A549 (cell line): ENCODE measurements around the gene E2F1. TPM values are rescaled to one million over a fixed set of nuclear protein-coding genes. Genes with fewer than 3 reads are reported as not detected.
A peak's percentile ranks its signal among the peaks of the same experiment; 100 is the strongest.

Experiments
- ATAC-seq, 2 experiments: fragments of 200-7000 bp in 1 of 2; fragments of >200 bp in 1 of 2; cut with Nextera tagmentation in 1 of 2; cut with Tn5 transposase in 1 of 2; 3 replicates each; pipeline versions ENCODE4 v1.8.0 to v1.9.1; 2018 to 2020; ENCODE audit warnings: mild to moderate bottlenecking in 1 of 2, moderate library complexity in 1 of 2
- CTCF ChIA-PET: fragments of 300-600 bp; sonication (Branson Sonifier 250); formaldehyde crosslinking; extraction: SDS; loops from one replicate; lab custom pipeline; 2021; ENCODE audit warnings: antibody characterized with exemption, inconsistent platforms; lab: Yijun Ruan, JAX
- POLR2A ChIA-PET: fragments of 350-600 bp; formaldehyde crosslinking; extraction: SDS; loops from one replicate; lab custom pipeline; 2021; ENCODE audit warnings: antibody characterized with exemption, inconsistent platforms; lab: Yijun Ruan, JAX
- DNase-seq, 2 experiments: peaks; one replicate each; pipeline versions ENCODE4 v3.0.0 to v3.0.0-alpha.2; 2011 to 2016; ENCODE audit warnings: low read depth in 1 of 2, low spot score in 1 of 2
- FAIRE-seq: peaks from 2 replicates; lab custom pipeline; 2011; peaks lifted over from hg19 to GRCh38; lab: Jason Lieb, UNC
- H3K27ac ChIP-seq, 2 experiments: fragments of >200 bp; sonication (Bioruptor Twin); formaldehyde crosslinking; 3 replicates each; pipeline ENCODE4 v1.5.1; 2016 to 2017
- H3K4me1 ChIP-seq: fragments of >200 bp; sonication (Bioruptor Twin); formaldehyde crosslinking; 3 replicates; pipeline ENCODE4 v1.6.1; 2016
- H3K4me2 ChIP-seq: fragments of >200 bp; sonication (Bioruptor Twin); formaldehyde crosslinking; 3 replicates; pipeline ENCODE4 v1.6.1; 2016
- H3K4me3 ChIP-seq: fragments of >200 bp; sonication (Bioruptor Twin); formaldehyde crosslinking; 3 replicates; pipeline ENCODE4 v1.5.1; 2016
- H3K9me3 ChIP-seq: fragments of >200 bp; sonication (Bioruptor Twin); formaldehyde crosslinking; 3 replicates; pipeline ENCODE4 v1.6.1; 2016
- CBX8 ChIP-seq: fragments of 200-600 bp; sonication (generic); IDR thresholded peaks from 2 replicates; pipeline ENCODE4 v1.6.1; 2016
- EHF ChIP-seq: fragments of 250-450 bp; sonication (Bioruptor Pico); IDR thresholded peaks from 2 replicates; pipeline ENCODE4 v1.5.0; 2020; ENCODE audit warnings: mild to moderate bottlenecking
- EHMT2 ChIP-seq: fragments of 200-600 bp; sonication (generic); IDR thresholded peaks from 2 replicates; pipeline ENCODE4 v1.6.1; 2016; ENCODE audit warnings: antibody characterized with exemption, low read depth, mild to moderate bottlenecking, moderate library complexity
- EP300 ChIP-seq, 2 experiments: fragments of >200 bp; sonication (Bioruptor Twin); formaldehyde crosslinking; IDR thresholded peaks; 2 replicates in 1 of 2; 3 replicates in 1 of 2; pipeline ENCODE4 v1.6.1; 2016 to 2017
- ESRRA ChIP-seq: fragments of 150-350 bp; IDR thresholded peaks from 2 replicates; pipeline ENCODE4 v1.6.1; 2014; ENCODE audit warnings: mild to moderate bottlenecking, low read length, borderline replicate concordance
- GATA3 ChIP-seq: IDR thresholded peaks from 2 replicates; pipeline ENCODE4 v1.6.1; 2012; ENCODE audit warnings: borderline replicate concordance
- HDAC2 ChIP-seq: fragments of 200-600 bp; sonication (generic); IDR thresholded peaks from 2 replicates; pipeline ENCODE4 v1.6.1; 2016
- HOXB5 ChIP-seq: fragments of 250-450 bp; sonication (Bioruptor Pico); IDR thresholded peaks from 2 replicates; pipeline ENCODE4 v1.5.0; 2020; ENCODE audit warnings: mild to moderate bottlenecking, moderate library complexity
- JUN ChIP-seq, 2 experiments: fragments of >200 bp; sonication (Bioruptor Twin); formaldehyde crosslinking; IDR thresholded peaks; 2 replicates in 1 of 2; 3 replicates in 1 of 2; pipeline ENCODE4 v1.6.1; 2016 to 2017
- JUNB ChIP-seq: fragments of >200 bp; sonication (Bioruptor Twin); formaldehyde crosslinking; IDR thresholded peaks from 2 replicates; pipeline ENCODE4 v1.6.1; 2016
- KDM1A ChIP-seq: fragments of 200-600 bp; sonication (generic); IDR thresholded peaks from 2 replicates; pipeline ENCODE4 v1.6.1; 2016; ENCODE audit warnings: low read depth, mild to moderate bottlenecking
- KDM5A ChIP-seq: fragments of 200-600 bp; sonication (generic); IDR thresholded peaks from 2 replicates; pipeline ENCODE4 v1.6.1; 2016; ENCODE audit warnings: antibody characterized with exemption, mild to moderate bottlenecking
- NR3C1 ChIP-seq: fragments of >200 bp; sonication (Bioruptor Twin); formaldehyde crosslinking; IDR thresholded peaks from 3 replicates; pipeline ENCODE4 v1.6.1; 2017
- PHF8 ChIP-seq: fragments of 200-600 bp; sonication (generic); IDR thresholded peaks from 2 replicates; pipeline ENCODE4 v1.6.1; 2016; ENCODE audit warnings: low read depth, mild to moderate bottlenecking, antibody characterized with exemption, moderate library complexity, borderline replicate concordance
- POLR2A ChIP-seq: IDR thresholded peaks from 2 replicates; pipeline ENCODE4 v1.6.1; 2012; ENCODE audit warnings: mild to moderate bottlenecking, low read length
- RAD21 ChIP-seq, 2 experiments: fragments of >200 bp in 1 of 2; sonication (Bioruptor Twin) in 1 of 2; formaldehyde crosslinking in 1 of 2; IDR thresholded peaks in 1 of 2; conservative IDR thresholded peaks in 1 of 2; 2 replicates in 1 of 2; 3 replicates in 1 of 2; pipeline ENCODE4 v1.6.1; 2012 to 2018; ENCODE audit warnings: inconsistent platforms in 1 of 2
- RFX5 ChIP-seq: fragments of 450-650 bp; IDR thresholded peaks from 2 replicates; pipeline ENCODE4 v1.7.1; 2014; ENCODE audit warnings: antibody characterized with exemption, mild to moderate bottlenecking, moderate library complexity
- SMC3 ChIP-seq: fragments of >200 bp; sonication (Bioruptor Twin); formaldehyde crosslinking; IDR thresholded peaks from 3 replicates; pipeline ENCODE4 v1.6.1; 2018; ENCODE audit warnings: inconsistent platforms
- ZNF302 ChIP-seq: fragments of 250-450 bp; sonication (Bioruptor Pico); IDR thresholded peaks from 2 replicates; pipeline ENCODE4 v1.9.0; 2021; ENCODE audit warnings: inconsistent platforms, mild to moderate bottlenecking, moderate library complexity
- ZSCAN20 ChIP-seq: fragments of 250-450 bp; sonication (Bioruptor Pico); IDR thresholded peaks from 2 replicates; pipeline ENCODE4 v1.8.0; 2022; ENCODE audit warnings: mild to moderate bottlenecking, moderate library complexity
- WGBS: methylation state at CpG from one replicate; pipeline ENCODE4 v1.1.6; 2017; ENCODE audit errors: missing lambda C conversion rate; 5-methylcytosine and 5-hydroxymethylcytosine counted together
- polyA plus RNA-seq, 4 experiments: library from polyadenylated mRNA; depleted of rRNA in 3 of 4; stranded (reverse); fragments of >200 nt; fragmentation: RNase III in 1 of 4; extraction: RNeasy Plus Mini Kit Qiagen cat#74134 plus additional on column Dnase treatment in 1 of 4; gene quantifications; 2 replicates in 3 of 4; 3 replicates in 1 of 4; pipeline ENCODE4 v1.2.3, GENCODE V29; 2011 to 2017
- TF ChIP-seq, protein P1 (sequence below): IDR thresholded peaks from 2 replicates; pipeline ENCODE4 v1.6.1; 2012
- TF ChIP-seq, protein P2 (sequence below): fragments of >200 bp; sonication (Bioruptor Twin); formaldehyde crosslinking; IDR thresholded peaks from 2 replicates; pipeline ENCODE4 v1.6.1; 2016
- TF ChIP-seq, protein P3 (sequence below): IDR thresholded peaks from 2 replicates; pipeline ENCODE4 v1.6.1; 2012
- TF ChIP-seq, protein P4 (sequence below): fragments of 250-450 bp; sonication (Bioruptor Pico); IDR thresholded peaks from 2 replicates; pipeline ENCODE4 v1.5.0; 2020; ENCODE audit warnings: low read depth, mild to moderate bottlenecking, moderate library complexity
- TF ChIP-seq, protein P5 (sequence below): fragments of >200 bp; sonication (Bioruptor Twin); formaldehyde crosslinking; IDR thresholded peaks from 3 replicates; pipeline ENCODE4 v1.6.1; 2016
- TF ChIP-seq, protein P6 (sequence below): fragments of >200 bp; sonication (Bioruptor Twin); formaldehyde crosslinking; IDR thresholded peaks from 3 replicates; pipeline ENCODE4 v1.5.1; 2016
- TF ChIP-seq, protein P7 (sequence below): IDR thresholded peaks from 2 replicates; pipeline ENCODE4 v1.6.1; 2012; ENCODE audit warnings: low read depth, borderline replicate concordance
- TF ChIP-seq, protein P8 (sequence below): fragments of 150-350 bp; IDR thresholded peaks from 2 replicates; pipeline ENCODE4 v1.6.1; 2014; ENCODE audit warnings: low read depth, mild to moderate bottlenecking, low read length

The E2F1 gene
- polyA plus RNA-seq, 2 of the 4 experiments (the other 2 are of a cell fraction), result 17.9 to 35.8 TPM

DNA sequence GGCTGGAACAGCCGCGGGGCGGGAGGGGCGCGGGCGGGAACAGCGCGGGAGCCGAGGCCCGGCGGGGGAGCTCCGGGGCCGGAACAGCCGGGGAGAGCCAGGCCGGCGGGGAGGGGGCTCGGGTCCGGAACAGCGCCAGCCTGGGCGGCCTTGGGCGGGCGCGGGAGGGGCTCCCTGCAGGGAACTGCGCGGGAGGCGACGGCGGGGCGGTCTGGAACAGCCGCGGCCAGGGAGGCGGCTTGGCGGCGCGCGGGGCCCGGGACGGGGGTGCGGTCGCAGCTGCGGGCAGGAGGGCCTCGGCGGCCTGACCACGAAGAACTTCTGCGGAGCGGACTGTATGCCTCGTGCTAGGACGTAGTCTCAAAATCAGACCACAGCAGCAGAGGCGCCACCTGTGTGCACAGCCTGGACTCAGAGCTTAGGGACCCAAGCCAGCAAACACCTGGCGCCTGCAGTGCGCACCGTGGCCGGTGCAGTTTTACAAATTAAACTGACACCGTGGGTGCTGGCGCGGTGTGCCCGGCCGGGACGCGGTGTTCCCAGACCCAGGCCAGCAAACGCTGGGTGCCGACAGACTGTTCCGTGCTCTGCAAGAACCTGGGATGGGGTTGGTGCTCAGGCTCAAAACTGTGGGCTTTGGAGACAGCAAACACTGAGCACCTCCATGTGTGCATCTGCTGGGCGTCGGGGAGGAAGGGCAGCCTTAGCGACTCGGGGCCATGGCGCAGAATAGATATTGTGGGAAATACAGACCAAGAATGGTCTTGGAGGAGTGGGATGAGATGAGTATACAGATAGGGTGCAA lies 46.2 kb upstream of the E2F1 start:
- peaks cover 28% of the 10 kb centered on the region for H3K4me1 ChIP-seq
- H3K9me3 ChIP-seq, result peaks cover 24% of the 10 kb centered on the region
- CTCF ChIA-PET, result interaction anchor here (0.6 to 2.3 kb wide), 28 partner anchors 9 to 525 kb away, joined by 3 to 10 read pairs (median 4); partner anchors contain the start of gene CHMP4B
- DNase-seq (peak; percentile 18 to 89), FAIRE-seq (no peak), ATAC-seq (peak; percentile 52 to 75)
- WGBS, result 1% methylated on average over 30 of the region's 68 CpGs
- TF ChIP-seq, protein P1, sequence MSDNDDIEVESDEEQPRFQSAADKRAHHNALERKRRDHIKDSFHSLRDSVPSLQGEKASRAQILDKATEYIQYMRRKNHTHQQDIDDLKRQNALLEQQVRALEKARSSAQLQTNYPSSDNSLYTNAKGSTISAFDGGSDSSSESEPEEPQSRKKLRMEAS, result peak; percentile 82
- TF ChIP-seq EP300 (IDR thresholded peaks at IDR 0.05), result peak in 1 of 2 experiments; percentile 57; a peak in 2 of 5 replicates
- no peak for TF ChIP-seq ESRRA
- no peak for TF ChIP-seq GATA3
- TF ChIP-seq KDM5A, result peak; percentile 83
- TF ChIP-seq EHMT2, result no peak
- 0 out of 2 replicates have a peak, but pooled peaks have one; percentile 16 for TF ChIP-seq RFX5
- TF ChIP-seq, protein P2, sequence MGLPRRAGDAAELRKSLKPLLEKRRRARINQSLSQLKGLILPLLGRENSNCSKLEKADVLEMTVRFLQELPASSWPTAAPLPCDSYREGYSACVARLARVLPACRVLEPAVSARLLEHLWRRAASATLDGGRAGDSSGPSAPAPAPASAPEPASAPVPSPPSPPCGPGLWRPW, result no peak
- TF ChIP-seq, protein P3, sequence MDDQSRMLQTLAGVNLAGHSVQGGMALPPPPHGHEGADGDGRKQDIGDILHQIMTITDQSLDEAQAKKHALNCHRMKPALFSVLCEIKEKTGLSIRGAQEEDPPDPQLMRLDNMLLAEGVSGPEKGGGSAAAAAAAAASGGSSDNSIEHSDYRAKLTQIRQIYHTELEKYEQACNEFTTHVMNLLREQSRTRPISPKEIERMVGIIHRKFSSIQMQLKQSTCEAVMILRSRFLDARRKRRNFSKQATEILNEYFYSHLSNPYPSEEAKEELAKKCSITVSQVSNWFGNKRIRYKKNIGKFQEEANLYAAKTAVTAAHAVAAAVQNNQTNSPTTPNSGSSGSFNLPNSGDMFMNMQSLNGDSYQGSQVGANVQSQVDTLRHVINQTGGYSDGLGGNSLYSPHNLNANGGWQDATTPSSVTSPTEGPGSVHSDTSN, result peak; percentile 58
- no peak for TF ChIP-seq NR3C1
- TF ChIP-seq CBX8, result no peak
- TF ChIP-seq, protein P4, sequence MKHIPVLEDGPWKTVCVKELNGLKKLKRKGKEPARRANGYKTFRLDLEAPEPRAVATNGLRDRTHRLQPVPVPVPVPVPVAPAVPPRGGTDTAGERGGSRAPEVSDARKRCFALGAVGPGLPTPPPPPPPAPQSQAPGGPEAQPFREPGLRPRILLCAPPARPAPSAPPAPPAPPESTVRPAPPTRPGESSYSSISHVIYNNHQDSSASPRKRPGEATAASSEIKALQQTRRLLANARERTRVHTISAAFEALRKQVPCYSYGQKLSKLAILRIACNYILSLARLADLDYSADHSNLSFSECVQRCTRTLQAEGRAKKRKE (CRISPR knock-in tag), result 0 out of 2 replicates have a peak, but pooled peaks have one; percentile 13
- TF ChIP-seq, protein P5, sequence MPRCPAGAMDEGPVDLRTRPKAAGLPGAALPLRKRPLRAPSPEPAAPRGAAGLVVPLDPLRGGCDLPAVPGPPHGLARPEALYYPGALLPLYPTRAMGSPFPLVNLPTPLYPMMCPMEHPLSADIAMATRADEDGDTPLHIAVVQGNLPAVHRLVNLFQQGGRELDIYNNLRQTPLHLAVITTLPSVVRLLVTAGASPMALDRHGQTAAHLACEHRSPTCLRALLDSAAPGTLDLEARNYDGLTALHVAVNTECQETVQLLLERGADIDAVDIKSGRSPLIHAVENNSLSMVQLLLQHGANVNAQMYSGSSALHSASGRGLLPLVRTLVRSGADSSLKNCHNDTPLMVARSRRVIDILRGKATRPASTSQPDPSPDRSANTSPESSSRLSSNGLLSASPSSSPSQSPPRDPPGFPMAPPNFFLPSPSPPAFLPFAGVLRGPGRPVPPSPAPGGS, result peak; percentile 91; the same call in 1 of the 3 replicates
- TF ChIP-seq POLR2A, result peak; percentile 59
- TF ChIP-seq HDAC2, result no peak
- TF ChIP-seq JUN (IDR thresholded peaks at IDR 0.05), result peak; percentile 90 to 97; a peak in 4 of 5 replicates
- 0 out of 2 replicates have a peak, but pooled peaks have one; percentile 11 for TF ChIP-seq JUNB
- H3K4me3 ChIP-seq, result peak overlapping the region; percentile 58
- POLR2A ChIA-PET, result interaction anchor here (0.6 to 3.1 kb wide), 9 partner anchors 12 to 289 kb away, joined by 3 to 14 read pairs (median 8); partner anchors contain the start of genes CBFA2T2, CHMP4B, PXMP4 and RALY
- peak overlapping the region; percentile 97 for H3K4me2 ChIP-seq
- H3K27ac ChIP-seq, result peak overlapping the region; percentile 98

DNA sequence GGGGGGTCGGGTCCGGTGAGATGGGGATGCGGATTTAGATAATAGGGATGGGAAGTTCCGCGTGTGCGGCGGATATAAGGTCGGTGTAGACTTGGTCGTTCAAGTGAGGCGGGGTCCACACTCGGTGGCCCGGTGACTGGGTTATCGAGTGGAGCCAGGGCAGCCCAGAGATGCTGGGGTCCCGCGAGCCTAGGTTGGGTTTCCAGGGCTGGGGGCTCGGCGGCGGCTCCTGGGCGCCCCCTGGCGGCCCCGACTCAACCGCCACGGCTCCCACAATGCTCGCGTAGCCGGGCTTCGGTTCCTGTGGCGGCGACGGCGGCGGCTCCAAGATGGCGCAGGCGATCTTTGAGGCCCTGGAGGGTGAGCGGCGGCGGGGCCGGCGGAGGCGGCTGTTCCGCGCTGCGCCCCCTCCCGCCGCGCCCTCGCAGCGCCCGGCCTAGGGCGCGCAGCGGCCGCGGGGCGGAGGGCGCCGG lies 45.5 kb upstream of the E2F1 start, which contains the start of gene ZNF341:
Gene ZNF341 (plus strand): TSS at position 304 of the 473 bp plus-strand sequence. CDS start 26 bp downstream, at position 330.
- H3K4me2 ChIP-seq, result peak within 1 kb of the TSS; percentile 97
- peak within 1 kb of the TSS; percentile 98 for H3K27ac ChIP-seq
- POLR2A ChIA-PET, result interaction anchor here (0.6 to 3.1 kb wide), 8 partner anchors 12 to 288 kb away, joined by 4 to 14 read pairs (median 8); partner anchors contain the start of genes CBFA2T2, CHMP4B, PXMP4 and RALY
- H3K9me3 ChIP-seq, result peaks cover 17% of the 10 kb centered on the region
- FAIRE-seq (no peak), ATAC-seq (peak; percentile 79 to 80), DNase-seq (peak; percentile 55 to 91)
- H3K4me3 ChIP-seq, result peak within 1 kb of the TSS; percentile 58
- CTCF ChIA-PET, result interaction anchor here (0.6 to 2.3 kb wide), 26 partner anchors 9 to 525 kb away, joined by 3 to 10 read pairs (median 4); partner anchors contain the start of gene CHMP4B
- 18% methylated on average over 20 of the region's 57 CpGs for WGBS
- peaks cover 28% of the 10 kb centered on the region for H3K4me1 ChIP-seq
- TF ChIP-seq ZSCAN20 (no peak), EHF (CRISPR knock-in tag) (no peak), RAD21 (conservative IDR thresholded peaks at IDR 0.05 in 1 of 2, IDR thresholded peaks at IDR 0.05 in 1 of 2) (peak; percentile 60 to 86), ZNF302 (CRISPR knock-in tag) (no peak), HOXB5 (CRISPR knock-in tag) (0 out of 2 replicates have a peak, but pooled peaks have one; percentile 31), SMC3 (peak; percentile 87), KDM1A (no peak), PHF8 (no peak)
- TF ChIP-seq, protein P4 (CRISPR knock-in tag), result no peak
- TF ChIP-seq, protein P6, sequence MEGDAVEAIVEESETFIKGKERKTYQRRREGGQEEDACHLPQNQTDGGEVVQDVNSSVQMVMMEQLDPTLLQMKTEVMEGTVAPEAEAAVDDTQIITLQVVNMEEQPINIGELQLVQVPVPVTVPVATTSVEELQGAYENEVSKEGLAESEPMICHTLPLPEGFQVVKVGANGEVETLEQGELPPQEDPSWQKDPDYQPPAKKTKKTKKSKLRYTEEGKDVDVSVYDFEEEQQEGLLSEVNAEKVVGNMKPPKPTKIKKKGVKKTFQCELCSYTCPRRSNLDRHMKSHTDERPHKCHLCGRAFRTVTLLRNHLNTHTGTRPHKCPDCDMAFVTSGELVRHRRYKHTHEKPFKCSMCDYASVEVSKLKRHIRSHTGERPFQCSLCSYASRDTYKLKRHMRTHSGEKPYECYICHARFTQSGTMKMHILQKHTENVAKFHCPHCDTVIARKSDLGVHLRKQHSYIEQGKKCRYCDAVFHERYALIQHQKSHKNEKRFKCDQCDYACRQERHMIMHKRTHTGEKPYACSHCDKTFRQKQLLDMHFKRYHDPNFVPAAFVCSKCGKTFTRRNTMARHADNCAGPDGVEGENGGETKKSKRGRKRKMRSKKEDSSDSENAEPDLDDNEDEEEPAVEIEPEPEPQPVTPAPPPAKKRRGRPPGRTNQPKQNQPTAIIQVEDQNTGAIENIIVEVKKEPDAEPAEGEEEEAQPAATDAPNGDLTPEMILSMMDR, result peak; percentile 91
- TF ChIP-seq, protein P7, sequence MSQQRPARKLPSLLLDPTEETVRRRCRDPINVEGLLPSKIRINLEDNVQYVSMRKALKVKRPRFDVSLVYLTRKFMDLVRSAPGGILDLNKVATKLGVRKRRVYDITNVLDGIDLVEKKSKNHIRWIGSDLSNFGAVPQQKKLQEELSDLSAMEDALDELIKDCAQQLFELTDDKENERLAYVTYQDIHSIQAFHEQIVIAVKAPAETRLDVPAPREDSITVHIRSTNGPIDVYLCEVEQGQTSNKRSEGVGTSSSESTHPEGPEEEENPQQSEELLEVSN, result no peak
- TF ChIP-seq, protein P8, sequence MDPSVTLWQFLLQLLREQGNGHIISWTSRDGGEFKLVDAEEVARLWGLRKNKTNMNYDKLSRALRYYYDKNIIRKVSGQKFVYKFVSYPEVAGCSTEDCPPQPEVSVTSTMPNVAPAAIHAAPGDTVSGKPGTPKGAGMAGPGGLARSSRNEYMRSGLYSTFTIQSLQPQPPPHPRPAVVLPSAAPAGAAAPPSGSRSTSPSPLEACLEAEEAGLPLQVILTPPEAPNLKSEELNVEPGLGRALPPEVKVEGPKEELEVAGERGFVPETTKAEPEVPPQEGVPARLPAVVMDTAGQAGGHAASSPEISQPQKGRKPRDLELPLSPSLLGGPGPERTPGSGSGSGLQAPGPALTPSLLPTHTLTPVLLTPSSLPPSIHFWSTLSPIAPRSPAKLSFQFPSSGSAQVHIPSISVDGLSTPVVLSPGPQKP, result no peak
